GM21619 (cell line): ENCODE measurements around the gene AK4.

Experiments used
- ATAC-seq: cut with Tn5 transposase; IDR thresholded peaks from one replicate; pipeline ENCODE4 v1.9.1; 2021; ENCODE audit not compliant: unreplicated experiment

The AK4 gene

DNA sequence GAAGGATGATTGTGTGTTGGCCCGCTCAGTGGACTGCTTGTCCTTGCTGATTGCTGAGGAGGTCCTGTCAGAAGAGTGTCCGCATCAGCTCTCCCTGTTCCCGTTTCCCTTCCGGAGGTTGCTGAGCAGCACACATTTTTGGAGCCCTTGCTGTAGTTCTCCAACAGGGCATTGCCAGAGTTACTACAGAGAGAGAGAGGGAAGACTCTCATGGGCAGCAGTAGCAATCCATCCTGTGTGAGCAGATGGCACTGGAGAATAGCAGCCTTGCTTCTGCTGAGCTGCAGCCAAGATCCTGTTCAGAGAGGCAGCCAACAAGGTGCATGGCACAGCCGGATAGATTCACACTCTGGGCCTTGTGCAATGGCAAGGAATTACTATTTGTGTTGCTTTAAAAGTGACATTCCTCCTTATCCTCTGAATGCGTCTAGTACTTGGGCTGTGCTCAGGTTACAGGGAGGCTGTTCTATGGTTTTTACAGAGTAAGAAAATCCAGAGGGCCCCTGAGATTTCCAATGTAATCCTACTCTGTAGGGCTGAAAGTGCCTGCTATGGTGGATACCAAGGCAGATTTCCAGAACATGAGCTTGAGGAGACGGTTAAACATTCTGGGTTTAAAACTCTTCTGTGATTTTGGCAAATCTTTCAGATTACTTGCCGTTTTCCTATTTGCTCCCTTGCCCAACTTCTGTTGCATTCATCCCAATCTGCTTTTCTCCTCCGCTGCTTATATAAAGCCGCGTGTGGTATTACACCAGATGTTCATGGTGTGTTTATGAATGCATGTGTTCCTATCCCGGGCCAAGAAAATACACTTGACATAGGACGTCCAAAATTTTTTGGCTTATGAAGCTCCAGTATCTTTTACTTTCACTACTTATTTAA lies 27.4 kb downstream of the AK4 start:
- no peak for ATAC-seq

DNA sequence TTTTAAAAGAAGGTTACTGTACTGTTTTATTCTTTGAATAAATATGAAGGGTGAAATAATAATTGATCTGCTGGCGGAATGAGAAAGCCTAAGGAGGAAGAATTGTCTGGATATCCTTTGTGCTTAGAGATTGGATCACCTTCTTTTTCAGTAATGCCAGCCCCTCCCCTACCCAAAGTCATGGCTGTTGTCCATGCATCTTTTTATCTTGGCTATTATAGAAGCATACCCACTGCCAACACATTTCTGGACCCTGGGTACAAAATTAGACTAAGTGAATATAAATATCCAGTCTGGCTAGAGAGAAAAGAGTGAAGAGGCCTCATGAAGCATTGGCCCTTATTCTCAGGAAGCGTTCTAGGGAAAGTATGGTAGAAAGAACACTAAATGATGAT lies 28.1 kb downstream of the AK4 start:
- no peak for ATAC-seq

DNA sequence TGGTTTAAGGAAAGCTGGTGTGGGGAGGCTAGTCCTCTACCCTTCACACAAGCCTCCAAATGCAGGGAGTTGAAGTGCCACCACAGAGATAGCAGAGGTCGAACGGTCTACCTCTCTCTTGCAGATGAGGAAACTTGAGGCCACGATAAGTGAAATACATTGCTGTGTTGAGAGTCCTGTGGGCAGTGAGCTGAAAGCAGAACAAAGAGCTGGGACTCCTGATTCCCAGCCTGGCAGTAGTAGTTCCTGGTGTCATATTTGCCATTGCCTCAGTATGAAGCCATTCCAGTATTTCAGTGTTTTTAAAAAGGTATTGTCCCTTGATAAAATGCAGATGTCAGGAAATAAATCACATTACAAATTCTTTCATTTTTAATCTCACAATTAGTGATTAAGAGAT lies 28.6 kb downstream of the AK4 start:
- no peak for ATAC-seq

DNA sequence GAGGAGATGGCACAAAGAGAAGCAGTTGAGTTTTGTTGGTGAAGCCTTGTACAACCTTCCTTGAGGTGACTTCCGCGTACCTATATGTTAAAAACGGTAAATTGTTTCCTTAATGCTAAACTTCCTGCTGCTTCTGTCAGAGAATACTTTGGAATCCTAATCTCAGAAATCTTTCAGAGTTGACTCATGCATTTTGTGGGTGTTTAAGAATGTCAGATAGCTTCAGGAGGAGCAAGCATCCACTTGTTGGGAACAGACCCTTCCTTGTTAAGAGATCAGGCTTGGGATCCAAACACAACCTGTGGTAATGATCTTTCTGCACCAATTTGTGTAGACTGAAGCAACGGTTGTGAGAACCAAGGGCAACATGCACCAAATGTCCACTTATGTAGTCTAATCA lies 29.5 kb downstream of the AK4 start:
- no peak for ATAC-seq

DNA sequence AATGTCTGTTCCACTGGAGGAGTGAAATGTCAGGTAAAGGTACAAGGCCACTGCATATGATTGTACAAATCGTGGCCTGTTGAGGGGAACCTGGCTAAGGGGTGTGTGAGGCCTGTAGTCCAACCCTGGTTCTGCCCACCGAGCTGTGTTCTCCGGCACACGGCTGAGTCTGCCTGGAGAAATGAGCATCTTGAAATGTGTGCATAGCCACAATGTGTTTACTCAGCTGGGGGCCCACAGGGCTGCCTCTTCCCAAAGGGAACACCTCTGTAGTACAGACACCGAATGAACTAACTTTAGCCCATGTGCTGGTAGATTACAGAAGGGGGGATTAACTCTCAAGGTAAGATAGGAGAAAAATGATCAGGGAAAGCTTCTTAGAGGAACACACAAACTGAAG lies 30.2 kb downstream of the AK4 start:
- no peak for ATAC-seq

DNA sequence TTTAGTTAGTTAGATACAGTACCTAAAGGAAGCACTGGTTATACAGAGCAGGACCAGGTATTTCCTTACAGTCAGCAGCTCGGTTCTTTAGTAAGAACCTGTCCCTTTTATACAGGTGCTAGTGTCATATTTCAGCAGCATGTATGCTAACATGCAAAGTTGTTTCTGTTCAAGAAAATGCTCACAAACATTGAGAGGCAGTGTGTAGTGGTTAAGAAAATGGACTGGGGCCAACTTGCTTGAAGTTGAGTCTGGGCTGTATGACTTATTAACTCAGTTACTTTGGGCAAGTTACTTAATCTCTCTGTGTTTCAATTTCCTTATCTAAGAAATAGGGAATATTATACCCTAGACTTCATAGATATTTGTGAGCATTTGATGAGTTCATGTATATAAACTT lies 31.1 kb downstream of the AK4 start:
- ATAC-seq, result no peak

DNA sequence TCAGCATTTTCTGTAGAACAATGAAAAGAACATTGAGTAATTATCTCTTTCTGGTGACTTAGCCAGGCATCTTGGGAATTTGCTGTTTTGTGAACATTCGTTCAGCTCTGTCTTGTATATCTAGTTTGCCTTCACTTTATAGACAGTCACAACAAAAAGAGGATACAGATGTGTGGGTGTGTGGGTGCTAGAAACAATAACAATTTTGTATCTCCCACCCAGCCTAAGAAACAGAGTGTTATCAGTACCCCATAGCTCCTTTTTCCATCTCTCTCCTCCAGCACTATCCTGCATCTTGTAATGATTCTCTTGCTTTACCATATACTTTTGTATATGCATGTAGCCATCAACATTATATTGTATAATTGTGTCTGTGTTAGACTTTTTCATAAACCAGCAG lies 33.0 kb downstream of the AK4 start:
- ATAC-seq, result no peak

DNA sequence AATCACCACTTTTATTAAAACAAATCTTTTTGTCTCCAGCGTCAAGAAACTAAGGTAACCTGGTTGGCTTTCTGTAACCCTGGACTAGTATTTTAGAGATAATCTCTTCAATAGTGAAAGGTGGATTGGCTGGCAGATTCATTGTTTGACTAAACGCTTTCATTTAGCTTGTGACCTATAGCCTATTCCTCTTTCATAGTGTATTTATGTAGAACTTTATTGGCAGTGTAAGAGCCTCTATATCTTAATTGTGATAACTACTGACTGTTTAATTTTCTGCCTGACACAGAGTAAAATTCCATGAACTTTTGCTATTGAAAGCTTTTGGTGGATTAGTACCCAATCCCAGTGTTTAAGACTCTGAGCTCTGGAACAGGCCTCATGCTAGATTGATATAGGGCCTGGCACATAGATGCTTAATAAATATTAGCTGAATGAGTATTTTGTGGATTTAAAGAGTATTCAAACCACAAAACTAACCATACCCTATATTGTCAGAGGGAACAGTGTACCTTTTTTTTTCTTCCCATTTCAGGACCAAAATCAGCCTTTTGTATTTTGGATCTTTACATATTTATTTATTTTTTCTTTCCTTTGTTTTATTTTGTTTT lies 34.8 kb downstream of the AK4 start:
- ATAC-seq, result no peak

DNA sequence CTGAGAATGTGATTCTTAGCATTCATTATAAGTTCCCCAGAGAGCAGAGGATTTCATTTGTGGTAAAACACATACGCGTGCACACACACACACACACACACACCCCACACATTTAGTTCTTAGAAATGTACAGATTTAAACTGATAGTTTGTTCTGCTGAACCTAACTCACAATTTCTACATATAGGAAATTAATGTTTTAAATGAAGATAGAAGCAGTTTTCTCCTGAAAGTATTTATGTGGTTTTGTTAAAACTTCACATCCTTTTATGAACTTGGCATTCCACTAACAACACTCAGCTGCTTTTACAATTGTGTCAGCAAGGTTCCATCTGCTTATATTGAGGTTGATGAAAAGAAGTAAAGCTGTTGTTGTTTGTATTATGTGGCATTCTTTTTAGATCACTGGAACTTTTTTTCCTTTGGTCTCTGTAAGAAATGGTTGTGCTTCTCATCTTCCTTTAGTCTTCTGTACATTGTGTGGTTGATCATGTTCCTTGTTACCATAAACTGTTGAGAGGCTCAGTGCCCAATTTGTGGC lies 41.6 kb downstream of the AK4 start:
- ATAC-seq, result no peak

DNA sequence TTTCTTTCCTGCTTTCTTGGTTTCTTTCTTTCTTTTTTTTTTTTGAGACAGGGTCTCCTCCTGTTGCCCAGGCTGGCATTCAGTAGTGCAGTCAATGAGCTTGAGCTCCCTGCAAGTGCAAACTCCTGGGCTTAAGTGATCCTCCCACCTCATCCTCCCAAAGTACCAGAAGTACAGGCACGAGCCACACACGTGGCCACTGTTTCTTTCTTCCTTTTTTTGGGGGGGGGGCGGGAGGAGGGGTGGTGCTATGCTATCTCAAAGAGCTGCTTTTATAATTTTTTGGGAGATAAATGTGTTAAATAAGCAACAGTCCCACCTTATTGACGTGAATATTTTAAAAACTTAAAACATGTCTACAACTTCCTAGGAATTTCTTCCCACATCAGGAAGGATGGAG lies 42.2 kb downstream of the AK4 start:
- ATAC-seq, result no peak

DNA sequence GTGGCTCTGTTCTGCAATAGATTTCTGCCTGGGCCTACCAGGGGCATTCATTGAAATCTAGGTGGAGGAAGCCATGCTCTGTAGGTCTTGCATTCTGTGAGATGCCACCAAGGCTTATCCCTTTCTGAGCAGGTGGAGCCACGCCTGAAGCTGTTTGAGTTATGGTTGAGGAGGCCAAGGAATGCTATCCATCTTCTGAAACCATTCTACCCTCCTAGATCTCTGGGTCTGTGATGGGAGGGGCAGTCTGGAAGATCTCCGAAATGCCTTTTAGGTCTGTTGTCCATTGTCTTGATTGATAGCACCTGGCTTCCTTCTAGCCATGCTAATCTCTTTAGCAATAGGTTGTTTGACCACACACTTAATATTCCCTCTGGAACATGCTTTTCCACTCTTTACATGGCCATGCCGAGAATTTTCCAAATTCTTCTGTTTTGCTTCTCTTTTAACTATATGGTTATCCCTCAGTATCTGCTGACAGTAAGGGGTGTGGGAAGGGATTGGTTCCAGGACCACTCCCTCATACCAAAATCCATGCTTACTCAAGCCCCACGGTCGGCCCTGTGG lies 45.2 kb downstream of the AK4 start:
- ATAC-seq, result no peak

DNA sequence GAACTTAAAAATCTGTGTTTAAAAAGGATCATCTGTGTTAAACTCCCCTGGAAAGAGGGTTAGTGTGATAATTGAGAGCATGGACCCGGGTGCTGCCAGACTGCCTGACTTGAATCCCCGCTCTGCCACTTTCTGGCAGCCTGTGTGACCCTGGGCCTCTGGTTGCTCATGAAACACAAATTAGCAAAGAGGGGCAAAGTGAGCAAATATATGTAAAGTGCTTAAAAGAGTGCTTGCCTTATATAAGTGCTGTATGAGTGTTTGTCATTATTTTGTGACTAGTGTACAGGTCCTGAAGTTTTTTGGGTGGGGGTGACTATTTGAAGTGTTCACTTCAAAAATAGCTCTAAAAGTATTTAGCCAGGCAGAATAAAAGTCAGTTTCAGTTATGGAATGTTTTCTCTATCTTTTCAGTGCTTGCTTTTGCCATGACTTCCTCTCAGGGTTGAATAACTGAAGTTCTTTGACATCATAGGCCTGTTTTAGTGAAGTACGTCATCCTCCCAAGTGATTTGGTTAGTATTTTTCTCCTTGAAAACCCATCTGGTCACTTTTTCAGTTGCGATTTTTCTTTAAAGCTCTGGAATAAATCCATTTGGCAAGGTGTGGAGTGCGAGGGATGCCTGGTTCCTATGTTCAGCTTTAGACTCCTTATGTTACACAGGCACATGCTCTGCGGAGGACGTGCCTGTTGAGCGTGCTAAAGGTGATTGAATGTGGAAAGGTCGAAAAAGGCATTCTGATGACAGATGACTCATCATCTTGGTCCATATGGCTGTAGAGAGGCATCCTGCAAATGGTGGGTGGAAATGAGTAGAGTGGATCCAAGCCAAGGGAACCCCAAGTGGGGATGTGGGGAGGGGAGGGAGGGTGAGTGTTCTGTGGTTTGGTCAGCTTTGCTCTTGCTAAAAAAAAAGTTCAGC lies 47.8 kb downstream of the AK4 start:
- ATAC-seq, result no peak

DNA sequence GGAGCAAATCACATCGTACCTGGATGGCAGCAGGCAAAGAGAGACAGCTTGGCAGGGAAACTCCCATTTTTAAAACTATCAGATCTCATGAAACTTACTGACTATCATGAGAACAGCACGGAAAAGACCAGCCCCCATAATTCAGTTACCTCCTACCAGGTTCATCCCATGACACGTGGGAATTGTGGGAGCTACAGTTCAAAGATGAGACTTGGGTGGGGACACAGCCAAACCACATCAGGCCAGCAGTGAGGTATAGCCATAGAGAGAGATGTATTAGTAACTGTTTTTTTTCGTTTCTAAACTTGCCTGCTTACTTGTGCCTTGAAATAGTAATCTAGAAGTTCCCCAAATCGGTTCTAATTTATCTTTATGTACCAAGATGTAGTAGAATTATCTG lies 48.9 kb downstream of the AK4 start:
- no peak for ATAC-seq

DNA sequence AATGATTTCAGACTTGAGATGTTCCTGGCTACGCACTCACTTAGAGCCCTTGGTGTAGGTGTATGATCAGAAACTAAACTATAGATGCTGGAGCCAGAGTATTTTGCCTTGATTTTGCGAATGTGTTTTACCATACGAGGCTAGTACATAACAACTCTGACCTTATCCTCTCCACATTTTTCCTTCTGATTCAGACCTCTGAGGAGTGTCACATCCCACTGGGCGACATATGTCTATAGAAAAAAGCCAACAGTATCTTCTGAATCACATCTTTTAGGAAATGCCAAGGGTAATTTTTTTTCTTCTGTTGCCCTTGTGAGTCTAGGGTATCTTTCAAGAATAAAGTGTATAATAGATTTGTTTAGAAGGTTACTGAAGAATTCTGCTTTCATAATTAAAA lies 49.6 kb downstream of the AK4 start:
- no peak for ATAC-seq

DNA sequence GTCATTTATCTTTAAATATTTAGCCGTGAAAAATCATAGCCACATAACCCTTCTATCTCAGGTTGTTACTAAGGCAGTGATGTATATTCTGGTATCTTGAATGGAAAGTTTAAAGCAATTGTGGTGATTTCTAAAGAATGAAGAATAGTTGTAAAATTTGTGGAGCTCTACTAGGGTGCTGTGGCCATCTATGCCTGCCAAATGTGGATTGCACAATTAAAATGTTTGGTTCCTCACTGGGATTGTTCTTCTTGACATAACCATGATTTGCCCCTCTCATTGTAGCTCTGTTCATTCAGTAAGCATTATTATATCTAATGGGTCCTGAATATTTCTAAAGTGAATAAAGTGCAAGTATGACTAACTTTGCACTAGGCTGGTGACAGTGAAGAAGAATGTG lies 50.1 kb downstream of the AK4 start:
- ATAC-seq, result no peak

DNA sequence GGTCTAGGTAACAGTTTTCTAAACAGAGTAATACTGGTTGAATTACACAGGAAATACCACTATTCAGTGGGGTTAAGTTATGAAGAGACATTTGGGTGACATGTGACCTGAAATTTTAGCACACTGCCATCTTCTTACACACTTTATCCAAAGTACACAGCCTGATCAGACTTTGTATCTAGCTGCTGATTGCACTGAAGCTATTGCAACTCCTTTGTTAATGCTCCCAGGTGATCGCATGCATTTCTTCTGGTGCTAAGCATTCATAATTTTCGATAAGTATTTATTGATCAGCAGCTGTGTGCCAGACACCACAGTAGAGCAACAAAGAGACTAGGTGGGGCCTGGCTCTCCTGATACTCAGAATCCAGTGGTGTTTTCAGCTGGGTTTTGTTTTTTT lies 52.4 kb downstream of the AK4 start:
- ATAC-seq, result no peak

DNA sequence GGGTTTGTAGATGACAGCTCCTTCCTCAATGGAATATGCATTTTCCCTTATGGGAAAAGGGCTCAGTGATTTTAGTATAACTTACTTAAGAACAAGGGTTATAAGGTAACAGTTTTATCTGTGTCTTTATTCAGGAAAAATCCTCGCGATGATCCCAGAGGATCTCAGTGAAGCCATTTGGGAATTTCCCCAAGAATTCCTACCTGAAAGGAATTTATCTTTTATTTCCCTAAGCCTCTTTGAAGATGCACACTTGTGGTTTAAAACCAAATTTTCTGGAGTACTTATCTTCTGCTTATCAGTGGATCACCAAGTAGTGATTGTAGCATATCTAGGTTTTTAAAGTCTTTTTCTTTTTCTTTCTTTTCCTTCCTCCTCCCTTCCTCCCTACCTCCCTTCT lies 58.8 kb downstream of the AK4 start:
- ATAC-seq, result no peak

DNA sequence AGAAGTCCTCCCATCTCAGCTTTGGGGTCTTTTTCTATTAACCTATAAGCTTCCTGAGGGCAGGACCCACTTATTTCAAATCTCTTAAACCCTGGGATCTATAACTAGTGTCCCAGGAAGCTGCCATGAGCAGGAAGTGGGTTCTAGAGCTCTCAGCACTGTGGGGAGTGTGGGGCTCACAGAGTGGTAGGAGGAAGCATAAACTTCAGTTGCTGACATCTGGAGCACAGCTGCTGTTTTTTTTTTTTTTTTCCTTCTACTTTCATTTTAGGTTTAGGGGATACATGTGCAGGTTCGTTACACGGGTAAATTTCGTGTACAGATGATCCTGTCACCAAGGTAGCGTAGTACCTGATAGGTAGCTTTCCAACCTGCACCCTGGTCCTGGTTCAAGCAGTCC lies 59.3 kb downstream of the AK4 start:
- ATAC-seq, result peak; percentile 49

DNA sequence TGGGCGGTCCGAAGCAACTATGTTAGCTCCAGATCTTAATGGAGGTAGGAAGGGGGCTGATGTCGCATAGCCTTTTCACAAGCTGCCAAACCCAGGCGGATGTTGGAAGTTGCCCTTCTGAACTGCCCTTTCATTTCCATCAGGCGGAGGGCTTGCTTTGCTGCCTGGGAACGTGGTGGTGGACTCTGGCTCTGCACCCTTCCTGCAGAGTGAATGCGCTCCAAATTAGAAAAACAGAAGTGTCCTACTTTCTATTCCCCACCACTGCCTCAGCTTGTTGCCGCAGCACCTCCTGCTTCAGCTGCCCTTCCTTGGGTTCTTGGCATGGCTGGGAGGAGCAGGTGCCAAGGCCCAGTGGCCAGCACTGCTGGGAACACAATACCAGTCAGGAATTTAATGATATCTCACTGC lies 60.6 kb downstream of the AK4 start:
- ATAC-seq, result no peak

DNA sequence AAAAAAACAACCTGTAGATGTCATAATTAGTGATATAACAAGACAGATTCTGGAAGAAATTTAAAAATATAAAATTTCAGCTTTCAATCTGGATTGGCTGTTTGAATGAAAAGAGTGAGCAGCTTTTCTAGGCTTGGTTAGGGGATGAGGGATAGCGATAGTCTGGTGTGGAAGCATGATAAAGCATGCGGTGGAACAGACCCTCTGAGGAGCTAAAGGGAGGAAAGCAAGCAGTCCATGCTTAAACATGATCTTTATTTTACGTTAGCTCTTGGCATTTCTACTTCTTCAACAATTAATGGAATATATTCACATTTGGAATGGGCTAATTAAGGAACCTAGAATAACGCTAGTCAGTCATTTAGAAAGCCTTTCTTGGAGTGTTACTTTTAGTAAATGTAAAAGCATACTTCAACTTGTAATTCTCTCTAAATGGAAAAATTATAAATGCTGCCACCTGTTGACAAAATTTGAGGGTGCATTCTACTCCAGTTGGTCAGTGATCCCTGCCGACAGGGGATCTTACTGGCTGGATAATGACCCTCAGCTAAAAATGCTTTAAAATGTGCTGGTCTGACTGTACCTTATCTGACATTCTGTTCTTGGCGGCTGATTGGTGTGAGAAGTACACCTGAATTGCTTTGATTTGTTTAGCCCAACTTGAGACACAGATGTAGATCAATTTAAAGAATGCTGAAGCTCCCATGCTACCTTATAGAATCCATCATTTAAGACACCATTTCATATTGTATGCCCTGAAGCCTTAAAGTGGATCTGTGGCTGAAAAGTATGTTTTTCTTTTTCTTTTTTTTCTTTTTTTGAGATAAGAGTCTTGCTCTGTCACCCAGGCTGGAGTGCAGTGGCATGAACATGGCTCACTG lies 61.2 kb downstream of the AK4 start:
- peak; percentile 50 for ATAC-seq
